ENCODE data around the gene ACADL. TPM values are rescaled to one million over a fixed set of nuclear protein-coding genes. Genes with fewer than 3 reads are reported as not detected.
"Not testable (repeated sequence)": the region's sequence is repeated elsewhere in the genome, so short reads cannot be mapped to it uniquely, and the experiment has no call there.

The ACADL gene
- total RNA-seq, 1 donor from 2014 or later: 1.5 TPM

GRCh38 chr2:210189452-210190138, 35.7 kb downstream of the ACADL start:
- Histone ChIP-seq H3K36me3 (ENCODE audit: control insufficient read depth, insufficient read depth, low read length) (no peaks in the 10 kb centered on the region), H3K27me3 (ENCODE audit: control insufficient read depth, insufficient read depth, low read length) (no peaks in the 10 kb centered on the region), H3K4me3 (ENCODE audit: low read depth, low read length) (no peak overlapping the region)
- no peak for TF ChIP-seq CTCF (IDR thresholded peaks at IDR 0.05; ENCODE audit: insufficient read depth, low read length, poor library complexity, severe bottlenecking)
- DNase-seq (ENCODE audit: low read depth): no peak

- no peak for DNase-seq (ENCODE audit: low read depth)
- no peaks in the 10 kb centered on the region for H3K36me3 ChIP-seq (ENCODE audit: control insufficient read depth, insufficient read depth, low read length)
- no peaks in the 10 kb centered on the region for H3K27me3 ChIP-seq (ENCODE audit: control insufficient read depth, insufficient read depth, low read length)
- no peak overlapping the region for H3K4me3 ChIP-seq (ENCODE audit: low read depth, low read length)
- TF ChIP-seq CTCF (IDR thresholded peaks at IDR 0.05; ENCODE audit: insufficient read depth, low read length, poor library complexity, severe bottlenecking): no peak
Measured at GRCh38 chr2:210188755-210189154, 36.5 kb downstream of the ACADL start.

GRCh38 chr2:210188190-210188589, 37.1 kb downstream of the ACADL start:
- Histone ChIP-seq H3K4me3 (ENCODE audit: low read depth, low read length) (no peak overlapping the region), H3K36me3 (ENCODE audit: control insufficient read depth, insufficient read depth, low read length) (no peaks in the 10 kb centered on the region), H3K27me3 (ENCODE audit: control insufficient read depth, insufficient read depth, low read length) (no peaks in the 10 kb centered on the region)
- TF ChIP-seq CTCF (IDR thresholded peaks at IDR 0.05; ENCODE audit: insufficient read depth, low read length, poor library complexity, severe bottlenecking): no peak
- DNase-seq (ENCODE audit: low read depth): no peak

- DNase-seq (ENCODE audit: low read depth); H3K27me3 ChIP-seq (ENCODE audit: control insufficient read depth, insufficient read depth, low read length); H3K4me3 ChIP-seq (ENCODE audit: low read depth, low read length); H3K36me3 ChIP-seq (ENCODE audit: control insufficient read depth, insufficient read depth, low read length): not testable (repeated sequence)
Measured at GRCh38 chr2:210183936-210184335, 41.3 kb downstream of the ACADL start.

- H3K4me3 ChIP-seq (ENCODE audit: low read depth, low read length); H3K36me3 ChIP-seq (ENCODE audit: control insufficient read depth, insufficient read depth, low read length); H3K27me3 ChIP-seq (ENCODE audit: control insufficient read depth, insufficient read depth, low read length); DNase-seq (ENCODE audit: low read depth): not testable (repeated sequence)
Measured at GRCh38 chr2:210181606-210182088, 43.6 kb downstream of the ACADL start.

GRCh38 chr2:210181033-210181605, 44.1 kb downstream of the ACADL start:
- not testable (repeated sequence) for H3K27me3 ChIP-seq (ENCODE audit: control insufficient read depth, insufficient read depth, low read length); DNase-seq (ENCODE audit: low read depth); H3K4me3 ChIP-seq (ENCODE audit: low read depth, low read length); H3K36me3 ChIP-seq (ENCODE audit: control insufficient read depth, insufficient read depth, low read length)

- DNase-seq (ENCODE audit: low read depth): no peak
- TF ChIP-seq CTCF (IDR thresholded peaks at IDR 0.05; ENCODE audit: insufficient read depth, low read length, poor library complexity, severe bottlenecking): no peak
- Histone ChIP-seq H3K4me3 (ENCODE audit: low read depth, low read length) (no peak overlapping the region), H3K27me3 (ENCODE audit: control insufficient read depth, insufficient read depth, low read length) (no peaks in the 10 kb centered on the region), H3K36me3 (ENCODE audit: control insufficient read depth, insufficient read depth, low read length) (no peaks in the 10 kb centered on the region)
Measured at GRCh38 chr2:210180477-210180876, 44.8 kb downstream of the ACADL start.
